Vagina (tissue), 2 donors: ENCODE results near the gene MUC13.

Source experiments
- CTCF ChIP-seq, 3 experiments: fragments of 450-650 bp in 2 of 3; fragments of 200-600 bp in 1 of 3; sonication (generic) in 1 of 3; IDR thresholded peaks; one replicate each; pipeline ENCODE4 v1.5.1; 2017 to 2019; ENCODE audit warnings: antibody characterized with exemption in 3 of 3, mild to moderate bottlenecking in 2 of 3, moderate library complexity in 2 of 3
- POLR2A ChIP-seq, 2 donors: fragments of 450-650 bp; IDR thresholded peaks; one replicate each; pipeline ENCODE4 v1.6.1; 2017; ENCODE audit warnings: antibody characterized with exemption in 2 of 2, mild to moderate bottlenecking in 2 of 2, moderate library complexity in 2 of 2
- POLR2AphosphoS5 ChIP-seq, 2 donors: sonication (generic); formaldehyde crosslinking; IDR thresholded peaks; one replicate each; pipeline ENCODE4 v1.9.0; 2017; ENCODE audit warnings: antibody characterized with exemption in 2 of 2, mild to moderate bottlenecking in 2 of 2, low read depth in 1 of 2; ENCODE audit not compliant: insufficient read depth in 1 of 2

GRCh38 chr3:124934577-124934976, at the start of gene MUC13:
- no peak for TF ChIP-seq POLR2A (IDR thresholded peaks at IDR 0.05)
- no peak for TF ChIP-seq CTCF (IDR thresholded peaks at IDR 0.05)
- no peak for TF ChIP-seq POLR2AphosphoS5 (IDR thresholded peaks at IDR 0.05; ENCODE audit: insufficient read depth in 1 of 2, low read depth in 1 of 2)
